Measurements from ENCODE around the gene ADPGK.
A peak's percentile ranks its signal among the peaks of the same experiment; 100 is the strongest.
"Not testable (repeated sequence)": the region's sequence is repeated elsewhere in the genome, so short reads cannot be mapped to it uniquely, and the experiment has no call there.

Gene ADPGK

DNA sequence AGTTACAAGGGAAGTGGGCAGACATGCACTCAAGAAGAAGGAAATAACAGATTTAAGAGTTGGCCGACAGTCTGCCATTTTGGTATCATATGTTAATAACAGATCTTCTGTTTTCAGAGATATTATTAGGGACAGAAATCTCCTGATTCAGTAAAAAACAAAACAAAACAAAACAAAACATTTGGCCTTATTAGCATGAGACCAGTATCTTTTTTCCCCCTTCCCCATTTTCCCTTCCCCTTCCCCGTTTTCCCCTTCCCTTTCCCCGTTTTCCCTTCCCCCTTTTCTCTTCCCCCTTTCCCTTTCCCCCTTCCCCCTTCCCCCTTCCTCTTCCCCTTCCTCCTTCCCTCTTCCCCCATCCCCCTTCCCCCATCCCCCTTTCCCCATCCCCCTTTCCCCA is 58.1 kb downstream of the ADPGK start:
- Histone ChIP-seq H4K20me1 (ENCODE audit: insufficient read depth, low read length) (no peaks in the 10 kb centered on the region), H3K27ac (ENCODE audit: low read length) (no peak overlapping the region), H3K4me1 (ENCODE audit: low read length) (peaks cover 12% of the 10 kb centered on the region), H2AFZ (ENCODE audit: low read length) (no peak overlapping the region), H3K4me3 (ENCODE audit: low read length) (no peak overlapping the region), H3K79me2 (ENCODE audit: low read length) (no peaks in the 10 kb centered on the region), H3K27me3 (replicated peaks; ENCODE audit: insufficient read depth, low read length) (no peaks in the 10 kb centered on the region), H3K9me2 (replicated peaks; ENCODE audit: insufficient read depth, low read length) (no peaks in the 10 kb centered on the region), H3K36me3 (replicated peaks; ENCODE audit: insufficient read depth, low read length) (no peaks in the 10 kb centered on the region), H3K4me2 (ENCODE audit: low read depth, low read length) (no peak overlapping the region), H3F3A (ENCODE audit: insufficient read depth, low read length) (no peaks in the 10 kb centered on the region), H3K9me3 (replicated peaks; ENCODE audit: insufficient read depth, low read length) (no peaks in the 10 kb centered on the region), H3K9ac (ENCODE audit: low read length) (no peak overlapping the region)
- DNase-seq: no peak
- no peak for TF ChIP-seq EZH2phosphoT487 (IDR thresholded peaks at IDR 0.05; ENCODE audit: low read length)
- TF ChIP-seq, protein P1, sequence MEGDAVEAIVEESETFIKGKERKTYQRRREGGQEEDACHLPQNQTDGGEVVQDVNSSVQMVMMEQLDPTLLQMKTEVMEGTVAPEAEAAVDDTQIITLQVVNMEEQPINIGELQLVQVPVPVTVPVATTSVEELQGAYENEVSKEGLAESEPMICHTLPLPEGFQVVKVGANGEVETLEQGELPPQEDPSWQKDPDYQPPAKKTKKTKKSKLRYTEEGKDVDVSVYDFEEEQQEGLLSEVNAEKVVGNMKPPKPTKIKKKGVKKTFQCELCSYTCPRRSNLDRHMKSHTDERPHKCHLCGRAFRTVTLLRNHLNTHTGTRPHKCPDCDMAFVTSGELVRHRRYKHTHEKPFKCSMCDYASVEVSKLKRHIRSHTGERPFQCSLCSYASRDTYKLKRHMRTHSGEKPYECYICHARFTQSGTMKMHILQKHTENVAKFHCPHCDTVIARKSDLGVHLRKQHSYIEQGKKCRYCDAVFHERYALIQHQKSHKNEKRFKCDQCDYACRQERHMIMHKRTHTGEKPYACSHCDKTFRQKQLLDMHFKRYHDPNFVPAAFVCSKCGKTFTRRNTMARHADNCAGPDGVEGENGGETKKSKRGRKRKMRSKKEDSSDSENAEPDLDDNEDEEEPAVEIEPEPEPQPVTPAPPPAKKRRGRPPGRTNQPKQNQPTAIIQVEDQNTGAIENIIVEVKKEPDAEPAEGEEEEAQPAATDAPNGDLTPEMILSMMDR (IDR thresholded peaks at IDR 0.05; ENCODE audit: low read length): no peak

DNA sequence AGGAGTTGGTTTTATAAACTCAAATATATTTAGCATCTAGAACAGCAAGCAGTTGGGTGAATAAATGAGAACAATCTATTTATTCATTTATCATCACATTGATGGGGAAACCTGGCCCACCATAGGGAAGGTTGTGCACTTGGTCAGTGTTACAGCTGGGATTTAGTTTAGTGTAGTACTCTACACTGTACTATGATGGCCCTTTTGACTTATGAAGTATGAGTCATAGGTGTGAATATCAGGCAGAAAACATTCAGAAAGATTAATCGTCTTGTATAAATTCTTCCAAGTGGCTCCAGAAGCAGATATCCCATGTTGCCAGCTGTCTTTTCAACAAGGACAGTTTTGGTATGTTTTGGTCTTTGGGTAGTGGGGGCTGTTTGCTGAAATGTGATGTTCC is 59.5 kb downstream of the ADPGK start:
- TF ChIP-seq, protein P1 (IDR thresholded peaks at IDR 0.05; ENCODE audit: low read length): no peak
- no peak for TF ChIP-seq EZH2 (optimal IDR thresholded peaks at IDR 0.05; ENCODE audit: low read depth, low read length)
- TF ChIP-seq EZH2phosphoT487 (IDR thresholded peaks at IDR 0.05; ENCODE audit: low read length): no peak

DNA sequence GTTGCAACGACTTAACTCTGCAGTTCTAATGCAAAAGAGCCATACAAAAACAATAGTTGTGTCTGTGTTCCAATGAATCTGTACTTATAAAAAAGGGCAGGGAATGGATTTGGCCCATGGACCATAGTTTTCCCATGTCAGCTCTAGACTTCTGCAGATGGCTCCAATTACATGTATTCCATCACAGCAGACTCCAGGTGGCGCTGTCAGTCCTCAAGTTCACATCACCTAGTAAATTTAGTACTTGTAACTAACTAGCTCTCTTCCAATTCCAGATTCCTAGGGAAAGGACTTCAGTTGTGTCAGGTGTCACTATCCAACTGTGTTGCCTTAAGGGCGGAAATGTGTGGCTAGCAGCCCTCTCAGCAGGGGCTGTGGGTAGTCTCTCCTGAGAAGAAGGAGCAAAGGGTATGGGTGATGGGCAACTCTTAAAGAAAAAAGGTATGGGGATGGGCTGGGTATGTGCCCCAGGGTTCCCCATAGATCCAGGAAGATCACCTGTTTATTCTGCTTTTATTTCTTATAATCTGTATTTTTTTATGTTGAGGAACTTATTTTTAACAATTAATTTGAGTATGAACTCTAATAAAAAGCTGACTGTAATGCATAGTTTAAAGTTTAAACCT is 61.4 kb downstream of the ADPGK start:
- peak; percentile 76 for DNase-seq
- no peaks in the 10 kb centered on the region for H3K36me3 ChIP-seq (replicated peaks; ENCODE audit: insufficient read depth, low read length)
- H2AFZ ChIP-seq (ENCODE audit: low read length): peak overlapping the region; percentile 14; the same call in 1 of the 2 replicates
- H3K79me2 ChIP-seq (ENCODE audit: low read length): no peaks in the 10 kb centered on the region
- no peaks in the 10 kb centered on the region for H3K27me3 ChIP-seq (replicated peaks; ENCODE audit: insufficient read depth, low read length)
- no peaks in the 10 kb centered on the region for H3K9me2 ChIP-seq (replicated peaks; ENCODE audit: insufficient read depth, low read length)
- no peak overlapping the region for H3K4me3 ChIP-seq (ENCODE audit: low read length)
- H3K9me3 ChIP-seq (replicated peaks; ENCODE audit: insufficient read depth, low read length): no peaks in the 10 kb centered on the region
- H3K4me2 ChIP-seq (ENCODE audit: low read depth, low read length): peak overlapping the region; percentile 18; the same call in 1 of the 2 replicates
- H3F3A ChIP-seq (ENCODE audit: insufficient read depth, low read length): no peaks in the 10 kb centered on the region
- H4K20me1 ChIP-seq (ENCODE audit: insufficient read depth, low read length): no peaks in the 10 kb centered on the region
- H3K9ac ChIP-seq (ENCODE audit: low read length): no peak overlapping the region
- H3K4me1 ChIP-seq (ENCODE audit: low read length): peaks cover 12% of the 10 kb centered on the region
- no peak overlapping the region for H3K27ac ChIP-seq (ENCODE audit: low read length)
- TF ChIP-seq, protein P1 (IDR thresholded peaks at IDR 0.05; ENCODE audit: low read length): peak; percentile 84
- no peak for TF ChIP-seq EZH2phosphoT487 (IDR thresholded peaks at IDR 0.05; ENCODE audit: low read length)

More for the DNA sequence above, 59.5 kb downstream of the ADPGK start:
- Histone ChIP-seq H2AFZ (ENCODE audit: low read length) (no peak overlapping the region), H3K27me3 (replicated peaks; ENCODE audit: insufficient read depth, low read length) (no peaks in the 10 kb centered on the region), H3K4me2 (ENCODE audit: low read depth, low read length) (no peak overlapping the region), H4K20me1 (ENCODE audit: insufficient read depth, low read length) (no peaks in the 10 kb centered on the region), H3K9me2 (replicated peaks; ENCODE audit: insufficient read depth, low read length) (no peaks in the 10 kb centered on the region), H3K79me2 (ENCODE audit: low read length) (no peaks in the 10 kb centered on the region), H3K4me3 (ENCODE audit: low read length) (no peak overlapping the region), H3K9ac (ENCODE audit: low read length) (no peak overlapping the region), H3K9me3 (replicated peaks; ENCODE audit: insufficient read depth, low read length) (no peaks in the 10 kb centered on the region), H3K36me3 (replicated peaks; ENCODE audit: insufficient read depth, low read length) (no peaks in the 10 kb centered on the region), H3K27ac (ENCODE audit: low read length) (no peak overlapping the region), H3K4me1 (ENCODE audit: low read length) (peaks cover 12% of the 10 kb centered on the region), H3F3A (ENCODE audit: insufficient read depth, low read length) (no peaks in the 10 kb centered on the region)
- DNase-seq: no peak

DNA sequence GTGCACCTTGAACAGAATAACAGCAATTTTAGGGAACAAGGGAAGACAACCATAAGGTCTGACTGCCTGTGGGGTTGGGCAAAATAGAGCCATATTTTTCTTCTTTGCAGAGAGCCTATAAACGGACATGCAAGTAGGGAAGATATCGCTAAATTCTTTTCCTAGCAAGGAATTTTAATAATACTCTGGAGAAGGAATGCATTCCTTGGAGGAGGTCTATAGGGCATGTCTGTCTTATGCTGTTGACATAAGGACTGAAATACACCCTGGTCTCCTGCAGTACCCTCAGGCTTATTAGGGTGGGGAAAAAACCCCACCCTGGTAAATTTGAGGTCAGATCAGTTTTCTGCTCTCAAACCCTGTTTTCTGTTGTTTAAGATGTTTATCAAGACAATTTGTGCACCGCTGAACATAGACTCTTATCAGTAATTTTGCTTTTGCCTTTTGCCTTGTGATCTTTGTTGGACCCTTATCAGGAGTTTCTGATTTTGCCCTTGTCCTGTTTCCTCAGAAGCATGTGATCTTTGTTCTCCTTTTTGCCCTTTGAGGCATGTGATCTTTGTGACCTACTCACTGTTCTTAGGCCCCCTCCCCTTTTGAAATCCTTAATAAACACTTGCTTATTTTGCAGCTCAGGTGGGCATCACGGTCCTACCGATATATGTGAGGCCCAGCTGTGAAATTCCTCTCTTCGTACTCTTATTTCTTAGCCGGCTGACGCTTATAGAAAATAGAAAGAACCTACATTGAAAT is 74.8 kb downstream of the ADPGK start:
- H3K4me2 ChIP-seq (ENCODE audit: low read depth, low read length); H3K9me2 ChIP-seq (replicated peaks; ENCODE audit: insufficient read depth, low read length); DNase-seq; H4K20me1 ChIP-seq (ENCODE audit: insufficient read depth, low read length); H3K79me2 ChIP-seq (ENCODE audit: low read length); H3K9me3 ChIP-seq (replicated peaks; ENCODE audit: insufficient read depth, low read length); H3K9ac ChIP-seq (ENCODE audit: low read length); H3K4me1 ChIP-seq (ENCODE audit: low read length); H3K27ac ChIP-seq (ENCODE audit: low read length); H3K36me3 ChIP-seq (replicated peaks; ENCODE audit: insufficient read depth, low read length); H3K4me3 ChIP-seq (ENCODE audit: low read length); H2AFZ ChIP-seq (ENCODE audit: low read length); H3K27me3 ChIP-seq (replicated peaks; ENCODE audit: insufficient read depth, low read length); H3F3A ChIP-seq (ENCODE audit: insufficient read depth, low read length): not testable (repeated sequence)

Data from MM.1S (cell line).